ENCODE measurements around the gene ATP2C2.
"Not testable (repeated sequence)": the region's sequence is repeated elsewhere in the genome, so short reads cannot be mapped to it uniquely, and the experiment has no call there.

Gene ATP2C2

GRCh38 chr16:84396082-84396481, 27.7 kb downstream of the ATP2C2 start:
- not testable (repeated sequence) for DNase-seq (ENCODE audit: low read depth in 3 of 3)

GRCh38 chr16:84396537-84397008, 28.2 kb downstream of the ATP2C2 start:
- DNase-seq (ENCODE audit: low read depth in 3 of 3) = no peak

GRCh38 chr16:84397090-84397489, 28.8 kb downstream of the ATP2C2 start:
- no peak for DNase-seq (ENCODE audit: low read depth in 3 of 3)

- DNase-seq (ENCODE audit: low read depth in 3 of 3) = no peak
These were observed 30.4 kb downstream of the ATP2C2 start for GRCh38 chr16:84398701-84399100.

- DNase-seq (ENCODE audit: low read depth in 3 of 3) = not testable (repeated sequence)
These were observed 31.6 kb downstream of the ATP2C2 start for GRCh38 chr16:84399912-84400311.

GRCh38 chr16:84403435-84403834, 35.1 kb downstream of the ATP2C2 start:
- DNase-seq (ENCODE audit: low read depth in 3 of 3) = not testable (repeated sequence)

GRCh38 chr16:84404324-84404723, 36.0 kb downstream of the ATP2C2 start:
- DNase-seq (ENCODE audit: low read depth in 3 of 3) = no peak

- no peak for DNase-seq (ENCODE audit: low read depth in 3 of 3)
These were observed 36.8 kb downstream of the ATP2C2 start for GRCh38 chr16:84404936-84405639.

GRCh38 chr16:84406006-84406963, 37.9 kb downstream of the ATP2C2 start:
- no peak for DNase-seq (ENCODE audit: low read depth in 3 of 3)

- no peak for DNase-seq (ENCODE audit: low read depth in 3 of 3)
These were observed 39.4 kb downstream of the ATP2C2 start for GRCh38 chr16:84407588-84408313.

- no peak for DNase-seq (ENCODE audit: low read depth in 3 of 3)
These were observed 40.0 kb downstream of the ATP2C2 start for GRCh38 chr16:84408314-84408690.

GRCh38 chr16:84408856-84409255, 40.5 kb downstream of the ATP2C2 start:
- DNase-seq (ENCODE audit: low read depth in 3 of 3) = no peak

- no peak for DNase-seq (ENCODE audit: low read depth in 3 of 3)
These were observed 42.2 kb downstream of the ATP2C2 start for GRCh38 chr16:84410361-84411138.

- no peak for DNase-seq (ENCODE audit: low read depth in 3 of 3)
These were observed 43.4 kb downstream of the ATP2C2 start for GRCh38 chr16:84411768-84412167.

GRCh38 chr16:84412262-84412661, 43.9 kb downstream of the ATP2C2 start:
- DNase-seq (ENCODE audit: low read depth in 3 of 3) = no peak

GRCh38 chr16:84413244-84414004, 45.1 kb downstream of the ATP2C2 start:
- no peak for DNase-seq (ENCODE audit: low read depth in 3 of 3)

- DNase-seq (ENCODE audit: low read depth in 3 of 3) = no peak
These were observed 46.5 kb downstream of the ATP2C2 start for GRCh38 chr16:84414789-84415326.

- DNase-seq (ENCODE audit: low read depth in 3 of 3) = no peak
These were observed 48.3 kb downstream of the ATP2C2 start for GRCh38 chr16:84416407-84417321.
